ENCODE data around the gene TSSC4. TPM values are rescaled to one million over a fixed set of nuclear protein-coding genes. Genes with fewer than 3 reads are reported as not detected.
A peak's percentile ranks its signal among the peaks of the same experiment; 100 is the strongest.

Gene TSSC4
- total RNA-seq, 1 donor: 96.9 TPM

DNA sequence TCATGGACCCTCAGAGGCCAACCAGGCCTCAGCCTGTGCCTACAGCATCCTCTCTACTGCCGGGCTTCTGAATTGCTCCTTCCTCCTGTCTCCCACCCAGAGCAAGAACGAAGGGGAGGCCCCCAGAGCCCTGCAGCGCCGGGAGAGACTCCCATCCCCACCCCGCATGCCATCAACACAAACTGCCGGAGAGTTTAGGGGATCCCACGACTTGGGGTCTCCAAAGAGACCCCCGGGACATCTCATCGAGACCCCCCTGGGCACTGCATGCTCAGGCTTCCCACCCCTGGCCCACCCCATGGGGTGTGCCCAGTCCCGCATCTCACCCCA, 31.7 kb upstream of the TSSC4 start:
- DNase-seq (ENCODE audit: low read depth in 2 of 3, low spot score in 2 of 3): no peak

DNA sequence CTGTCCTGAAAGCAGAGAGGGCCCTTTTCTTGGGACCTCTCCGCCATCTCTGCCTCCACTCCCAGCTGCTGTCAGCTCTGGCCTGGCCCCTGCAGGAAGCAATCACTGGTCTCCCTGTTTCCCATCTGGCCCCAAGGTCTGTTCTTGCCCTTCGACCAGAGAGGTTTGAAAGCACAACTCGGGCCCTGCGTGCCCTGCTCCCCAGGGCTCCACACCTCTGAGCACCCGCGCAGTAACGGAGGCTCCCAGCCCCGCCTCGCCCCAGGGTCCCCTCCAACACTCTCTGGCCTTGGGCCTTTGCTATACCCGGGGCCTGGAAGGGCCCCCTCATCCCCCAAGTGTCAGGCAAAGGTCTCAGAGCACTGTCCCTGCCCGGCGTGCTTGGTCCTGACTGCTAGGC, 31.2 kb upstream of the TSSC4 start:
- DNase-seq (ENCODE audit: low read depth in 2 of 3, low spot score in 2 of 3): no peak

DNA sequence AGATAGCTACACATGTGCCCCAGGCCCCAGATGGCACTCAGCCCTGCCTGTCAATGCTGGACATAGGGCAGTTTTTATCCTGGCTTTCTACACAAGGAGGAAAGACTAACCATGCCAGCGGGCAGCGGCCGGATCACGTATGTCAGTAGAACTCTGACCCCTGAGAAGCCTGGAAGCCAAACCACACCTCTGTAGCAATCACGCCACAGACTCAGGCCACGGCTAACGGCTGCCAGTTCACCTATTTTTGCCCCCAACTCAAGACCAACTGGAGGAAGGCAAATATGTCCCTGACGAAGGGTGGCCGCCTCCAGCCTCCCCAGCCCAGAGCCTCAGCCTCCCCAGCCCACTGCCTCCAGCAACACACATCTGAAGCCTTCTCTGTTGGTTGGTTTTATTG, 30.7 kb upstream of the TSSC4 start:
- DNase-seq (ENCODE audit: low read depth in 2 of 3, low spot score in 2 of 3): no peak

DNA sequence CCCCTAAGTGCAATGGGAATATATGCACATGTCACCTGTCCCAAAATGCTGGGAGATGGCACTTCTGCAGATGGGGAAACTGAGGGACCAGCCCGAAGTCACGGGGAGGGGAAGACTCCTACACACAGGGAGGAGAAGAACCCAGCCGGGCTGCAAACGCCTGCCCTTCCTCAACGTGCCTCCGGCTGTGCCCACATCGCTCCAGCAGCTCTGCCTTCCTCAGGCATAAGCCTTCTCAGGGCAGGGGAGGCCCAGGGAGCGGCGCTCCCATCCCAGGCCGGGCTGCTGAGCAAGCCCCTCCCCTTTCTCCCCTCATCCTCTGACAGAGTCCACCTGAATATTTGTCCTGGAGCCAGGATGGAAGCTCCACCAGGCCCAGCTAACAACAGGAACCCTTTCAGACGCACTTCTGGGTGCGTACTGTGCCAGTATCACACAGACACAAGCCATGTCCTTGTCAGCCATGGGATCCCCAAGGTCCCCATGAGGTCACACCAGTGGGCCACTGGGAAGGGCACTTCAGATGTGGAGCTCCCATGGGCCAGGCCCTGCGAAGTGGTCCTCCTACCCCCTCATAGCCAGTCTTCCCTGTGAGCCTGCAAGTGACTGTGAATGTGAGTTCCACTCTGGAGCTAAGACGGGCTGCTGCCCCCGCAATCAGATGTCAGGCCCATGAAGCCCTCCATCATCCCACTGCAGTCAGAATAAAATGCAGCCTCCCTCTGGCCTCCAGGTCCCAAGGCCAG, 25.9 kb upstream of the TSSC4 start:
- no peak for DNase-seq (ENCODE audit: low read depth in 2 of 3, low spot score in 2 of 3)

DNA sequence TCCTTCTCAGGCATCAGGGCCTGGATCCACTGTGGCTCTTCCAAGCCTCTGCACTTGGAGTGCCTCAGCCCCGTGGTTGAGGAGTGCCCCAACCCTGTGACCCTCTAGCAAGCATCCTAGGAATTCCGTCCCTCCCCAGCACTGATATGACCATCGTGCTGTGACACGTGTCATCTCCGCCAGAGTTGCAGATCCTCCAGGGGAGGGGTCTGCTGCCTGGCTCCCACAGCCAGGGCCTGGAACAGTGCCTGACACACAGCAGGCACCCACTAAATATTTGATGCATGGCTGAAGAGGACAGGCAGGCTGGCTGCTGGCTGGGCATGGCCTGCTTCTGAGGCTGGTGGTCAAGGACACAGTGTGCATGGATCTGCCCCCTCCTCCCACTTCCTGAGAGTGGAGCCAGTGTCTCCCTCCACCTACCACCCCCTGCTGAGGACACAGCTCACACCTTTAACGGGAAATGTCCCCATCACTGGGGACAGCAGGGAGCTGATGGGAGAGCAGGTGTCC, 25.2 kb upstream of the TSSC4 start:
- no peak for DNase-seq (ENCODE audit: low read depth in 2 of 3, low spot score in 2 of 3)

DNA sequence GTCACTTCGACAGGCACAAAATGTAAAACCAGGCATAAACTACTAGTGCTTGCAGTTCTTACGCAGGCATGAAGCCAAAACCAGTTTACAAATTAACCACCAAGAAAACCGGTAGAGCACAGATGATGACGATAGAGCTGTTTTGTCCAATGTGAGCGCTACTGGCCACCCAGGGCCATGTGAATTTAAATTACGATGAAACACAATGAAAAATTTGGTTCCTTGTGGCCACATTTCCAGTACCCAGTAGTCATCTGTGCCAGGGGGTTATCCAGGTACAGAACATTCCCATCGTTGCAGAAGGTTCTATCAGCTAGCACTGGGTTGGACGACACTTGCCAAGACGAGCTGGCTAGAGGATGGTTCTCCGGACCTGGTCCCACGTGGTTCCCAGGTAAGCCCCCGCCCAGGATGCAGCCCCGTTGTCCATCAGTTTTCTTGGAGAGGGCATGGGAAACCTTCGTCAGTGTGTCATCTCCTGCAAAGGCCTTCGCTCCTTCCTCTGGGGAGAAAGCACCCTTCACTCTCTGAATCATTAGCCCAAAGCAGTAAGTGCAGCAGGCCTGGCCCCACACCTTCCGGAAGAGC, 24.5 kb upstream of the TSSC4 start:
- no peak for DNase-seq (ENCODE audit: low read depth in 2 of 3, low spot score in 2 of 3)

DNA sequence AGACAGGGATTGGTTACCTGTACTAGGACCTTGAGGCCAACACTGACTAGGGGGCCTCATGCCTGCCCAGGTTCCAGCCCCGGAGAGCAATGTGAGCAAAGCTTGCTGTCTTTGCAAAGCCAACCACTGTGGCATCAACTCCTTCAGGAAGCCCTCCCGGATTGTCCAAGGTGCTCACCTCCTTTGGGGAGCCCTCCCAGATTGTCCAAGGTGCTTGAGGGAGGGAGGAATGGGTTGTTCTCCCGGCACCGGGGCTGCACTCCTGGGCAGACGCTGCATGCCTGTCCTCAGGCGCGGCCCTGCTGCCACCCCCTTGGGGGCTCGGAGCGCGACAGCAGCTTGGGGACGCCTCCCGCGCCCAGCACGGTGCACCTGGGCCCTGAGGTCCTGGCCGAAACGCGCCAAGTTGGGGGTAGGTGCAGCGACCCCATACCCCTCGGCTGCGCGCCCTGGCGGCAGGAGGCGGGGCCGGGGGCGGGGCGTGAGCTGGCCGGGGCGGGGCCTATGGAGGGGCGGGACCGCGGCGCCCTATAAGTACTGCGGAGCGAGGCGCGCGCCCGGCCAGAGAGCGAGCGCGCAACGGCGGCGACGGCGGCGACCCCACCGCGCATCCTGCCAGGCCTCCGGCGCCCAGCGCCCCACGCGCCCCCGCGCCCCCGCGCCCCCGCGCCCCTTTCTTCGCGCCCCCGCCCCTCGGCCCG, 23.6 kb upstream of the TSSC4 start, which contains the start of gene CD81:
Gene CD81 (plus strand): TSS at position 560 of the 701 bp plus-strand sequence. CDS start 240 bp downstream, outside the sequence.
- peak; percentile 43 to 59 (median 46) for DNase-seq (ENCODE audit: low read depth in 2 of 3, low spot score in 2 of 3)

DNA sequence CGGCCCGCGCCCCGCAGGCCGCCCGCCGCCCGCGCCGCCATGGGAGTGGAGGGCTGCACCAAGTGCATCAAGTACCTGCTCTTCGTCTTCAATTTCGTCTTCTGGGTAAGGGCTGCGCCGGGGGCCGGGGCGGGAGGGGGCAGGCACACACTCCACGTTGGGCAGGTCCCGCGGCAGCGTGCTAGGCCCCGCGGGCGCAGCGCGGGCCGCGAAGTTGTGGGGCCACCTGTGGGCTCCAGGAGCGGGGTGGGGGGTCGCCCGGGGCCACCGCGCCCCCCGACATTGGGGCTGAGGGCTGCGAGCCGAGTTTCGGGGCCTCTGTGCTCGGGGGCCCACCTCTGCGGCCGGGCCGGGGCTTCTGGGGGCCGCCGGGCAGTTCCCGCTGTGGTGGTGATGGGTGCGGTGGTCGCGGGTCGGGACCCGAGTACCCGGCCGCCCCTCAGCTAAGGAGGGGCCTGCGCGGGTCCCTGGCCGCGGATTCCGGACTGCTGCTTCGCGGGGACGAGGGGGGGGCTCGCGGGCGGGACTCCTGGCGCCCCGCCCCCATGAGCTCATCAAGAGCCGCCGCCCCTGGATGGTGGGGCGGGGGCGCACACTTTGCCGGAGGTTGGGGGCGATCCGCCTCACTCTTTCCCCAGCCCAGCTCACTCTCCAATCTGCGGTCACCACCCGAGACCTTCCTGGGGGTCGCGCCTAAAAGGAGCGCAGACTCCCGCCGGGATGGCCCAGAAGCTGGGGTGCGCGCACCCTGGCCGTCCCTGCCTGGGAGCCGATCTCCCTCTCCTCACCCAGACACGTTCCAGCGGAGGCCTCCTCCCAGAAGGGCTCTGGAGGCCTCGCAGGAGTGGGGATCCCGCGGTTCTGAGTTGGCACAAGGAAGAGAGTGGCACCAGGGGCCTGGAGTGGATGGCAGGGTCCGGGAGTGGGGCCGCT, 22.8 kb upstream of the TSSC4 start:
- DNase-seq (ENCODE audit: low read depth in 2 of 3, low spot score in 2 of 3): peak in 2 of 3 donors; percentile 54 to 72

DNA sequence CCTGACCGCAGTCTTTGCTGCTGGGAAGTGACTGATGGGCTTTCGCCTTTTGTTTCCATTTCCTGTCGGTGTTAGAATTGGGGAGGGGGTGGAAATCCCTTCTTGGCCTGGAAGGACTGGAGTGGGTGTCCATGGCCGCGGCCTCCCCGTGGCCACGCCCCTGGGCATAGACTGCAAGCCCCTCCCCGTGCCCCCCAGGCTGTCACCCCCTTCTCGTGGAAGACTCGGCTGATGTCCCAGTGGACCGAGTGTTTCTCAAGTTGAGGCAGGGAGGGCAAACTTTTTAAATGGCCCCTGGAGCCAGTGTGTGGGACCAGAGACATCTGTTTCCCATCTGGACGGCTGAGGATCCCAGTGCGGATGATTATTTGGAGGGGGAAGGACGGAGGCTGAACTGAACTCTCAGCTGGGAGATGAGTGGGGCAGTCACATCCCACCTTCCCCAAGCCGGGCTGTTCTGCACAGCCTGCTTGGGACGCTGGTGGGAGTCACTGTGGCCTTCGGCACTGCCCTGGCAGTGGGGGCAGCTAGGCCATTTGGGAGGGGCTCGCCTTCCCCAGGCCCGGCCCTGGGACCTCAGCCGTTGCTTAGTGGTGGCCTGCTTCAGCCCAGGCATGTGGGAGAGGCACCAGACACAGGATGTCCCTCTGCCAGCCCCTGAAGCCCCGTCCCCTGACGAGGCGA, 21.9 kb upstream of the TSSC4 start:
- DNase-seq (ENCODE audit: low read depth in 2 of 3, low spot score in 2 of 3): no peak

DNA sequence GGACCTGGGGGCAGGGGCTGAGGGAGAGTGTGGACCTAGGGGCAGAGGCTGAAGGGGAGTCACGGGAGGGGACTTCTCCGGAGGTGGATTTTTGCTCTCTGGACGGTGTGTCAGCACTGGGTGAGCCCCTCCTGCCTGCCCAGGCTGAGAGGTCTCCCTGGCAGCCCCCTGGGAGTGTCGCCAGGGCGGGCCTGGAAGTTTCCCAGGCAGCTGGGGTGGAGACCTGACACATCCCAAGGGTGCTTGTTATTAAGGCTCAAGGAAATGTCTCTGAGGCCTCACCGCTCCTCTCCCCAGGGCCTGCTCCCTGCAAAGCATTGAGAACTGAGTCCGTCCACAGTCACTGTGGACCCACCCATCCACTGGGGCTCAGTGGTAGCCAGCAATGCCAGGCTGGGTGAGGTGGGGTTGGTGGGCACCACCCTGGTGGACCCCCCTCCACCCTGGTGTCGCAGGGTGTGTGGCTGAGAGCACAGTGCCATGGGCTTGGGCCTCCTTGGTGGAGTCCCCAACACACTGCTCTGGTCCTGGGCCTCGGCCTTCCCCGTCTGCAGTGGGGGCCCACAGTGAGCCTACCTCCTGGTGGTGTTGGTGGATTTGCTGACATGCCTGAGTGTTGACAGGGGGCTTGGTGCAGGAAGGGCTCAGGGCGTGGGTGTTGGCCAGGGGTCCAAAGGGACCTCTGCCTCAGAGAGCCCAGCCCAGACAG, 20.9 kb upstream of the TSSC4 start:
- no peak for DNase-seq (ENCODE audit: low read depth in 2 of 3, low spot score in 2 of 3)

DNA sequence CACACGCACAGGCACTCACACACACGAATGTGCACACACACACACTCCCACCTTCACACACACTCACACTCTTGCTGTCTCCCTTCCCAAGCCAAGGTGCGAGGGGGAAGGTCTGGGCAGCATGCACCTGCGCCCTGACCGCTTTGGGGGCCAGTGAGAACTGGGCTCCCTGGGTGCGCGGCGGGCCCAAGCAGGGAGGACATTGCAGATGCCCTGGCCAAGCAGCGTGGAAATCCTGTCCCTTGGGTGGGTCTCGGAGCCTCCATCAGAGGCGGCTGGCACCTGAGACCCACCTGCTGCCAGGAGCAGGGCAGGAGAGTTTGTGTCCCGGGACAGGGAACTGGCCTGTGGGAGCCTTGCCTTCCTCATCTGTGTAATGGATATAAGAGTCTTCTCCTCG, 20.2 kb upstream of the TSSC4 start:
- DNase-seq (ENCODE audit: low read depth in 2 of 3, low spot score in 2 of 3): no peak

DNA sequence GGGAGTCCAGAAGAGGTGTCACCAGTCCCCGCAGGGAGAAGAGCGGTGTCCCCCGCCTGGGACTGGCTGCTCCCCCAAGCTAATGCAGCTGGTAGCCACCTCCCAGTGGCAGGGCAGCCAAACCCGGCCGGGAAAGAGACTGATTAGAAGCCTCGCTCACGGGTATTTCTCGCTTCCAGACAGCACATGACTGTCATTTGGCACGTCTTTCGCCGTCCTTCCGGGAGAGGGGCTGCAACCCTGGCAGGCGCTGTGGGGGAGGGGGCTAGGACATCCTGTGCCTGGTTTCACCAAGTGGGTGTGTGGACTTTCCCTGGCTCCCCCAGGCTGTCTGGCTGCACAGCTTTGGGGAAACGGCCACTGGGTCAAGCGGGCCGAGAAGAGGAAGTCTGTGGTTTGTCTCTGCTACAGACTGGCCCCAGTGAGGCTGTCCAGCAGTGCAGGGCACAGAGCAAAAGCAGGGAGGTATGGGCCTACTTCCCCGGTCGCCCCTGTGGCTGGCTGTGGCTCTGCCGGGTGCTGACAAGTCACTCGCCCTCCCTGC, 19.7 kb upstream of the TSSC4 start:
- no peak for DNase-seq (ENCODE audit: low read depth in 2 of 3, low spot score in 2 of 3)

DNA sequence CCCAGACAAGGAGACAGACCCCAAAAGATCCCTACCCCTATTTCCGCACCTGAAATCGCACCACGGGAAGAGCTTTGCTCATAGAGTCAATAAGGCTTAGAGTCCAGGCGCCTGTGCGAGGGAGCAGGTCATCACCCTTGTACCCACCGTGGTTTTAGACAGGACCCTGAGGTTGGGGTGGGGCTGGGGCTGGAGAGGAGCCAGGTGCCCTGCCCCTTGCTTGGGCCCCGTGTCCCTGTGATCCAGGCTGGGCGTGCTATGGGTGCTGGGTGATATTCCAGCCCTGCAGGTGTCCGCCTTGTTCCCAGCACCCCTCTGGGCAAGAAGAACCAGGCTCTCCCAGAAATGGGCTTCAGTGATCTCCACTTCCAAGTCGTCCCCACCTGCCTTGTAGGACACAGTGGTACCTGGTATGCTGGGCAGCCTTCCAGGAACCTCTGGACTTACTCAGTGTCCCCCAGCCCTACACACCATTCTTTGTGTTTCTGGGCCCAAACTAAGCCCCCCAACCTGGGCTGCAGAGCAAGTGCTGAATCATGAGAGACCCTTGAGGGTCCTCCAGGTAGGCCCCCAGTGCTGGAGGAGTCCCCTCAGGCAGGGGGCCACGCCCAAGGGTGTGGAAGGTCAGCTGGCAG, 18.9 kb upstream of the TSSC4 start:
- no peak for DNase-seq (ENCODE audit: low read depth in 2 of 3, low spot score in 2 of 3)

DNA sequence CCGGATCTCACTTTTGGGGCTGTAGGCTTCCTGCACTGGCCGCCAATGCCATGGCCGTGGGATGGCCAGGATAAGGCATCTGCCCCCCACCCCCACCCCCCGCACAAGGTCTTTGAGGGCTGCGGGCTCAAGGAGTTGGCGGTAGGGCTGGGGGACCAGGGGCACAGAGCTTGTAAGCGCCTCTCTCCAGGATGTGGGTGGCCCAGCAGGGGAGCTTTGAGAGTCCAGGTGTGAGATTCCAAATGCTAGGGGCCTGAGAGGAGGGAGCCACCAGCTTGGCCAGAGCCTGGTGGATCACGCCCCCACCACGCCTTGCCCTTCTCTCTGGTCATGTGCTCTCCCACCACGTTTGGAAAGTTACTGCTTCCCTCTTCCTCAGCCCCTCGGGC, 18.4 kb upstream of the TSSC4 start:
- DNase-seq (ENCODE audit: low read depth in 2 of 3, low spot score in 2 of 3): no peak

DNA sequence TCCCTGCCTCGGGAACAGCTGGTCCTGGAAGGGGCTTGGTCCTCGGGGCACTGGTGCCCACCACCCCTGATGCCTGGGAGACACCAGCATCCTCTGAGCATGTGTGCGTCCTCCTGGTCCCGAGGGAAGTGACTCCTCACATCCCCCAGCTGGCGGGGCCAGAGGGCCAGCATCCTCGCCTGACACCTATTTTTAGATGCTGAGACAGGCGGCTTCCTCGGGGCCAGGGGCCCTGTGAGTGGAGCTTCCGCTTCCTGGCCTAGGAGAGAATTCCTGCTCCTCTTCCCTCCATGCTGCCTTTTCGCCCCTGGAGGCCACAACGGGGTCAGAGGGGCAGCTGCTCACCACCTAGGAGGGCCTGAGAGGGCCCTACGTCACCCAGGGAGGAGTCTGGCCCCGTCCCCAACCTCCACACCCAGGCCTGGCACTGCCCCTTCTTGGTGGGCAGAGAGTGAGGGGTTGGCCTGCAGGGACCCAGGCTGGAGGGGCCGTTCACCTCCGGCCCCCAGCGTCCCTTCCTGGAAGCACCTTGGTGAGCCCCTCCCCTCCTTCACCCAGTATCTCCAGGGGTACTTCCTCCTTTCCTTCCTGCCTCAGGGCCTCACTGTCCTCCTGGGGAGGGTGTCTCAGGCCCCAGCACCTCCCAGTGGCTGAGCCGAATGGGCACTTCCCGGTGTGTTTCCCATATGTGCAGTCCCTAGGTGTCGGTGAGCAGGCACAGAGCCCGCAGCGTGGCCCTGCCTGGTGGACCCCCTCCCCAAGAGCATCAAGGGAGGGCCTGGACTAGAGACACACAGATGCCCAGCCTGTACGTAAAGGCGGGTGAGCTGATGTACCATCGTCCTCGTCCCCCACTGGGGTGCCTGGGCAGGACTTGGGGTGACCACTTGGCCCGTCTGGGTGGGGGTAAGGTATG, 17.4 kb upstream of the TSSC4 start:
- no peak for DNase-seq (ENCODE audit: low read depth in 2 of 3, low spot score in 2 of 3)

DNA sequence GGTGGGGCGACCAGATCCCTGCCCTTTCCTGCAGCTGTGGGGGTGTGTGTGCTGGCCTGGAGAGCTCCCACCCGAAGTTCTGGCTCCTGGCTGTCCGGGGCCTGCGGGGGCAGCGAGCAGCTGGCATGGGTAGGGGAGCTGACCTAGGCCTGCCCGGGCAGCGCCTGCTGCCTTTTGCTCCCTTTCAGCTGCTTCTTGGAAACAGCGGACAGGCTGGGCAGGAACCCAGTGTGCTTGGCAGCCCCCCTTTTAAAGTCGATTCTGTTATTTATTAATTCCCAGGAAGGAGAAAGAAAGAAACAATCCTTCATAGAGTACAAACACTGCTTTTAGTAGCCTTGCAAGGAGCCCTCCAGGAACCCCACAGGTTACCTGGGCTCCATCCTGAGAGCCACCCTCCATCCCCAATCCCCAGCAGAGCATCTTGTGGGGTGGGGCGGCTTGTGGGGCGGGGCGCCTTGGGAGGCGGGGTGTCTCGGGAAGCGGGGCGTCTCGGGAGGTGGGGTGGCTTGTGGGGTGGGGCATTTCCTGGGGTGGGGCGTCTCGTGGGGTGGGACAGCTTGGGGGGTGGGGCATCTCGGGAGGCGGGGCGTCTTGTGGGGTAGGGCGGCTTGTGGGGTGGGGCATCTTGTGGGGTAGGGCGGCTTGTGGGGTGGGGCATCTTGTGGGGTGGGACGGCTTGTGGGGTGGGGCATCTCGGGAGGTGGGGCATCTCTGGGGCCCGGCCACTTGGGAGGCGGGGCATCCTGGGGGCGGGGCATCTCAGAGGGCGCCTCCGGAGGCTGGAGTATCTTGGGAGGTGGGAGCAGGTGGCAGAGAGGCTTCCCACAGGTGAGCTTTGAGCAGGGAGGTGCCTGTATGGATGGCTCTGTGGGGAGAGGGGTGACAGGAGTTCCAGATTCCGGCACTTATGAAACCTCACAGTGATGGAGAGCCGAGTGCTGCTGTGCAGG, 16.4 kb upstream of the TSSC4 start:
- DNase-seq (ENCODE audit: low read depth in 2 of 3, low spot score in 2 of 3): no peak
